ENCODE results near the gene SORL1-AS1.

GRCh38 chr11:121443688-121444275 lies 9.0 kb downstream of the SORL1-AS1 start:
- TF ChIP-seq GATA2 (IDR thresholded peaks at IDR 0.05; ENCODE audit: low read depth, low read length): no peak
- no peak for TF ChIP-seq GATA3 (IDR thresholded peaks at IDR 0.05; ENCODE audit: low read depth, low read length)
